Measurements from ENCODE around the gene EMC6.

DNA sequence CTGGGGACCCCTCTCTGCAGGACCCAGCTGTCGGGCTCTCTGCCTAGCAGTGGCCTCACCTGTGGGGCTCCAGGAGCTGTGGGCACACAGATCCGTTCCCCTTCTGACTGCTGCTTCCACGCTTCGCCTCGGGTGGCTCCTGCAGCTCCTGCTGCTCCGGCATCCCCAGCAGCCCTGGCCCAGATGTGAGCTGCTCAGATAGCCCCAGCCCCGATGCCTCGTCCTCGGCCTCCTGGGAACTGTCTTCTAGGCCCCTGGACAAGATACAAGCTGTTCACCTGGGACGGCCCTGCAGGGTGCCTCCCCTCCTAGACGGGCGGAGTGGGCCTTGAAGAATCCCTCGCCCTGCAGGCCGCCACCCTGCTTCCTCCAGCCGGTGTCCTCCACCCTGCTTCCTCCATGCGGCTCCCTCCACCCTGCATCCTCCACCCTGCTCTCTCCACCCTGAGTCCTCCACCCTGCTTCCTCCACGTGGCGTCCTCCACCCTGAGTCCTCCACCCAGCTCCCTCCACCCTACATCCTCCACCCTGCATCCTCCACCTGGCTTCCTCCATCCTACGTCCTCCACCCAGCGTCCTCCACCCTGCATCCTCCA is 11.0 kb downstream of the EMC6 start:
- TF ChIP-seq POLR2A (IDR thresholded peaks at IDR 0.05; ENCODE audit: low read depth, low read length): no peak
- no peak for TF ChIP-seq TAF1 (IDR thresholded peaks at IDR 0.05; ENCODE audit: borderline replicate concordance, low read depth, low read length)
- TF ChIP-seq POLR2AphosphoS5 (IDR thresholded peaks at IDR 0.05; ENCODE audit: low read depth, low read length): no peak

All from GM12892 (cell line).